ENCODE data around the gene PPP6R1.

- TF ChIP-seq CTCF (IDR thresholded peaks at IDR 0.05) (no peak), POLR2A (IDR thresholded peaks at IDR 0.05) (no peak)
These were observed 8.4 kb downstream of the PPP6R1 start for GRCh38 chr19:55250262-55251036.
